ENCODE results near the gene ULBP1. TPM values are rescaled to one million over a fixed set of nuclear protein-coding genes. Genes with fewer than 3 reads are reported as not detected.

The ULBP1 gene
- total RNA-seq, 1 experiment from 2014 or later, result not detected

GRCh38 chr6:149985481-149985937 lies 21.8 kb downstream of the ULBP1 start:
- no peaks in the 10 kb centered on the region for H3K4me1 Mint-ChIP-seq (ENCODE audit: insufficient read depth, unreplicated experiment)
- TF ChIP-seq CTCF (IDR thresholded peaks at IDR 0.05; ENCODE audit: unreplicated experiment), result no peak
- DNase-seq (ENCODE audit: unreplicated experiment), result peak; percentile 57
- CTCF ChIA-PET, result no interaction called here
- POLR2A ChIA-PET, result no interaction called here
- BruUV-seq (replicated peaks), result no TSS peak
- no peak overlapping the region for H3K4me3 Mint-ChIP-seq (ENCODE audit: unreplicated experiment)
- peaks cover 98% of the 10 kb centered on the region for H3K27me3 Mint-ChIP-seq (ENCODE audit: insufficient read depth, unreplicated experiment)
- intact Hi-C loops (cut with micrococcal nuclease), result no loop called here
- no peaks in the 10 kb centered on the region for H3K36me3 Mint-ChIP-seq (ENCODE audit: insufficient read depth, unreplicated experiment)
- H3K9me3 Mint-ChIP-seq (ENCODE audit: unreplicated experiment), result peaks cover 10% of the 10 kb centered on the region
- no peak overlapping the region for H3K27ac Mint-ChIP-seq (ENCODE audit: low read depth, unreplicated experiment)

GRCh38 chr6:149987602-149988107 lies 23.9 kb downstream of the ULBP1 start:
- TF ChIP-seq CTCF (IDR thresholded peaks at IDR 0.05; ENCODE audit: unreplicated experiment), result no peak
- no peaks in the 10 kb centered on the region for H3K4me1 Mint-ChIP-seq (ENCODE audit: insufficient read depth, unreplicated experiment)
- no peaks in the 10 kb centered on the region for H3K36me3 Mint-ChIP-seq (ENCODE audit: insufficient read depth, unreplicated experiment)
- BruUV-seq (replicated peaks), result no TSS peak
- H3K27ac Mint-ChIP-seq (ENCODE audit: low read depth, unreplicated experiment), result no peak overlapping the region
- peaks cover 10% of the 10 kb centered on the region for H3K9me3 Mint-ChIP-seq (ENCODE audit: unreplicated experiment)
- ChIA-PET POLR2A (no interaction called here), CTCF (interaction anchor here (0.6 kb wide), 1 partner anchor 105 kb away, joined by 3 read pairs; no protein-coding TSS in a partner anchor)
- intact Hi-C loops (cut with micrococcal nuclease), result no loop called here
- H3K4me3 Mint-ChIP-seq (ENCODE audit: unreplicated experiment), result no peak overlapping the region
- peaks cover 100% of the 10 kb centered on the region for H3K27me3 Mint-ChIP-seq (ENCODE audit: insufficient read depth, unreplicated experiment)
- no peak for DNase-seq (ENCODE audit: unreplicated experiment)

GRCh38 chr6:149988550-149989346 lies 25.0 kb downstream of the ULBP1 start:
- CTCF ChIA-PET, result interaction anchor here (0.6 kb wide), 1 partner anchor 66 kb away, joined by 3 read pairs; no protein-coding TSS in a partner anchor
- POLR2A ChIA-PET, result no interaction called here
- Mint-ChIP-seq H3K9me3 (ENCODE audit: unreplicated experiment) (peaks cover 10% of the 10 kb centered on the region), H3K27ac (ENCODE audit: low read depth, unreplicated experiment) (no peak overlapping the region), H3K36me3 (ENCODE audit: insufficient read depth, unreplicated experiment) (no peaks in the 10 kb centered on the region), H3K27me3 (ENCODE audit: insufficient read depth, unreplicated experiment) (peaks cover 100% of the 10 kb centered on the region), H3K4me3 (ENCODE audit: unreplicated experiment) (no peak overlapping the region), H3K4me1 (ENCODE audit: insufficient read depth, unreplicated experiment) (no peaks in the 10 kb centered on the region)
- BruUV-seq (replicated peaks), result no TSS peak
- intact Hi-C loops (cut with micrococcal nuclease), result no loop called here
- TF ChIP-seq CTCF (IDR thresholded peaks at IDR 0.05; ENCODE audit: unreplicated experiment), result no peak
- DNase-seq (ENCODE audit: unreplicated experiment), result no peak

GRCh38 chr6:149990212-149990660 lies 26.5 kb downstream of the ULBP1 start:
- no peaks in the 10 kb centered on the region for H3K4me1 Mint-ChIP-seq (ENCODE audit: insufficient read depth, unreplicated experiment)
- CTCF ChIA-PET, result no interaction called here
- H3K4me3 Mint-ChIP-seq (ENCODE audit: unreplicated experiment), result no peak overlapping the region
- POLR2A ChIA-PET, result no interaction called here
- intact Hi-C loops (cut with micrococcal nuclease), result no loop called here
- H3K27me3 Mint-ChIP-seq (ENCODE audit: insufficient read depth, unreplicated experiment), result peaks cover 93% of the 10 kb centered on the region
- no TSS peak for BruUV-seq (replicated peaks)
- DNase-seq (ENCODE audit: unreplicated experiment), result no peak
- no peak for TF ChIP-seq CTCF (IDR thresholded peaks at IDR 0.05; ENCODE audit: unreplicated experiment)
- H3K27ac Mint-ChIP-seq (ENCODE audit: low read depth, unreplicated experiment), result no peak overlapping the region
- H3K9me3 Mint-ChIP-seq (ENCODE audit: unreplicated experiment), result peaks cover 10% of the 10 kb centered on the region
- H3K36me3 Mint-ChIP-seq (ENCODE audit: insufficient read depth, unreplicated experiment), result no peaks in the 10 kb centered on the region

Measured in MCF 10A (cell line).